ENCODE measurements around the gene DTX1. TPM values are rescaled to one million over a fixed set of nuclear protein-coding genes. Genes with fewer than 3 reads are reported as not detected.

The DTX1 gene
- total and polyA plus RNA-seq, 2 donors (not counting 1 experiment from before 2014, with no cell fraction given), result 47.0 to 49.5 TPM

DNA sequence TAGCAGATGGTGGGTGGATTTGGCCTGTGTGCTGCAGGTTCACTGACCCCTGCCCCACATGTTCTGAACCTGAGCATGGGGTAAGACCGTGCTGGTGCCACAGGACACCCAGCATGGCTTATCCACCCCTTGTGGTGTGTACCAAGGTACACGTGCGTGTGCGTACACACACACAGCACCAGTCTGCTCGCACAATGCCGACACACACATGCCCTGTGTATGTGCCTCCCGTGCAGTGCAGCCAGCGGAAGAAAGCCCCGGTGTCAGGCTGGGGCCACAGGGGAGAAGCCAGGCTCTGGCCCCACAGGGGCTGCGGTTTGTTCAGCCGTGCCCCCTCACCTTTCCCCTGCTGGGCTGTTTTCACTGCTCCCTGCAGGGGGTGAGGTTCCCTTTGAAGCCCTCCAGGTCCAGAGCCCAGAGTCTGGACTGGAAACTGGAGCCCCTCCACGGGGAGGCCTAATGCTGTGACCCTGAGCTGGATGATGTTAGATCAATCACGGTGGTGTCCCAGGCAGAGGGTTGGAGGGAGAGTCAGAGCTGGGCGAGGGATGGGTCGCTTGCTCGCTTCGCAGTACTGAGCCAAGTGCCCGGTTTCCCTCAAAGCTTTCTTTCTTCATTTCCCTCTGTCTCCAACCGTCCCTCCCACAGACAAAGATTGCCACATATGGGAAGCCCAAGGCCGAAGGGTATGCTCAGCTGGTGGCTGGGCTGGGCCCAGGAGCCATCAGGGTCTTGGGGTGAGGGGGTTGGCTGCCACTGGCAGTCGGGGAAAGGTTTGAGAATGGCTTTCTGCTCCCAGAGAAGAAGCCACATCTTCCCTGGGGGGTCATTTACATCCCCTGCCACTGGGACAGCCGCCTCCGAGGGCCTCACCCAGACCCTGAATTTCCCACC lies 6.2 kb downstream of the DTX1 start:
- POLR2A ChIA-PET, result interaction anchor here (0.6 to 1.6 kb wide), 5 partner anchors 12 to 162 kb away, joined by 4 to 7 read pairs (median 5); no protein-coding TSS in a partner anchor
- ATAC-seq (ENCODE audit: low read depth) (peak; percentile 77), DNase-seq (peak; percentile 59)
- 34% methylated on average over 14 of the region's 23 CpGs for WGBS (ENCODE audit: insufficient coverage)
- H3K4me3 ChIP-seq (ENCODE audit: control extremely low read depth in 1 of 5, extremely low read depth in 1 of 5, insufficient read depth in 1 of 5, low read depth in 2 of 5, low read length in 4 of 5), result peak overlapping the region in 3 of 5 experiments; percentile 3 to 25 (median 15)
- H3K79me2 ChIP-seq (ENCODE audit: control insufficient read depth, insufficient read depth, low read length), result peaks cover 98% of the 10 kb centered on the region
- H3K4me3 Mint-ChIP-seq, result peak overlapping the region; percentile 88
- H2AFZ ChIP-seq (ENCODE audit: insufficient read depth, low read depth, low read length, poor library complexity, severe bottlenecking), result no peak overlapping the region
- H3K36me3 ChIP-seq (replicated peaks in 1 of 2; ENCODE audit: control extremely low read depth in 1 of 2, control insufficient read depth in 1 of 2, extremely low read depth in 1 of 2, insufficient read depth in 2 of 2, low read length in 1 of 2), result peaks cover 1 to 7% of the 10 kb centered on the region in 2 experiments
- peaks cover 47% of the 10 kb centered on the region for H4K20me1 ChIP-seq (ENCODE audit: control insufficient read depth, insufficient read depth, low read length, poor library complexity, severe bottlenecking)
- intact Hi-C loops (cut with micrococcal nuclease), result no loop called here
- no peaks in the 10 kb centered on the region for H3K9me3 ChIP-seq (ENCODE audit: control extremely low read depth in 1 of 3, control insufficient read depth in 2 of 3, insufficient read depth in 1 of 3, low read length in 2 of 3)
- CTCF ChIA-PET, result interaction anchor here (0.6 to 6.6 kb wide), 9 partner anchors 8 to 122 kb away, joined by 3 to 72 read pairs (median 11); partner anchors contain the start of gene DDX54
- H3K9me3 Mint-ChIP-seq (ENCODE audit: insufficient read depth), result no peaks in the 10 kb centered on the region
- no peaks in the 10 kb centered on the region for H3K27me3 ChIP-seq (replicated peaks in 1 of 4; ENCODE audit: control extremely low read depth in 1 of 4, control insufficient read depth in 3 of 4, insufficient read depth in 4 of 4, low read length in 3 of 4)
- no peak for TF ChIP-seq EZH2 (IDR thresholded peaks at IDR 0.05; ENCODE audit: borderline replicate concordance, insufficient read depth, low read depth, low read length, poor library complexity, severe bottlenecking)
- TF ChIP-seq, protein P1, sequence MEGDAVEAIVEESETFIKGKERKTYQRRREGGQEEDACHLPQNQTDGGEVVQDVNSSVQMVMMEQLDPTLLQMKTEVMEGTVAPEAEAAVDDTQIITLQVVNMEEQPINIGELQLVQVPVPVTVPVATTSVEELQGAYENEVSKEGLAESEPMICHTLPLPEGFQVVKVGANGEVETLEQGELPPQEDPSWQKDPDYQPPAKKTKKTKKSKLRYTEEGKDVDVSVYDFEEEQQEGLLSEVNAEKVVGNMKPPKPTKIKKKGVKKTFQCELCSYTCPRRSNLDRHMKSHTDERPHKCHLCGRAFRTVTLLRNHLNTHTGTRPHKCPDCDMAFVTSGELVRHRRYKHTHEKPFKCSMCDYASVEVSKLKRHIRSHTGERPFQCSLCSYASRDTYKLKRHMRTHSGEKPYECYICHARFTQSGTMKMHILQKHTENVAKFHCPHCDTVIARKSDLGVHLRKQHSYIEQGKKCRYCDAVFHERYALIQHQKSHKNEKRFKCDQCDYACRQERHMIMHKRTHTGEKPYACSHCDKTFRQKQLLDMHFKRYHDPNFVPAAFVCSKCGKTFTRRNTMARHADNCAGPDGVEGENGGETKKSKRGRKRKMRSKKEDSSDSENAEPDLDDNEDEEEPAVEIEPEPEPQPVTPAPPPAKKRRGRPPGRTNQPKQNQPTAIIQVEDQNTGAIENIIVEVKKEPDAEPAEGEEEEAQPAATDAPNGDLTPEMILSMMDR (IDR thresholded peaks at IDR 0.05), result no peak
- peak overlapping the region; percentile 24 for H3K9ac ChIP-seq (ENCODE audit: low read length)
- H3K4me1 Mint-ChIP-seq, result peaks cover 59% of the 10 kb centered on the region
- peak overlapping the region; percentile 87 for H3K27ac Mint-ChIP-seq
- H3K4me2 ChIP-seq (replicated peaks; ENCODE audit: low read depth, low read length, poor library complexity, severe bottlenecking), result peak overlapping the region; percentile 90
- H3K27me3 Mint-ChIP-seq, result no peaks in the 10 kb centered on the region
- peaks cover 99% of the 10 kb centered on the region in 2 donors for H3K4me1 ChIP-seq (ENCODE audit: control insufficient read depth in 2 of 2, insufficient read depth in 2 of 2, low read length in 2 of 2)
- peak overlapping the region; percentile 24 to 84 for H3K27ac ChIP-seq (ENCODE audit: low read length in 2 of 2)
